ENCODE measurements around the gene TOX2.

- no peak for TF ChIP-seq POLR2A (IDR thresholded peaks at IDR 0.05; ENCODE audit: control extremely low read depth in 1 of 2, low read depth in 2 of 2, low read length in 2 of 2)
- no peak for TF ChIP-seq CEBPB (IDR thresholded peaks at IDR 0.05; ENCODE audit: low read depth, low read length)
- TF ChIP-seq USF2 (IDR thresholded peaks at IDR 0.05; ENCODE audit: low read length) = no peak
- TF ChIP-seq CTCF (IDR thresholded peaks at IDR 0.05; ENCODE audit: control extremely low read depth in 1 of 3, insufficient read depth in 1 of 3, low read depth in 1 of 3, low read length in 3 of 3) = no peak
- no peak for TF ChIP-seq JUN (IDR thresholded peaks at IDR 0.05; ENCODE audit: low read depth, low read length)
- TF ChIP-seq ATF3 (IDR thresholded peaks at IDR 0.05; ENCODE audit: insufficient read depth, low read depth, low read length) = no peak
- TF ChIP-seq BRCA1 (IDR thresholded peaks at IDR 0.05; ENCODE audit: low read depth, low read length) = no peak
- TF ChIP-seq TAF1 (IDR thresholded peaks at IDR 0.05; ENCODE audit: low read depth, low read length) = no peak
- no peak for TF ChIP-seq EZH2 (IDR thresholded peaks at IDR 0.05; ENCODE audit: low read depth, low read length, severe bottlenecking)
- no peak for TF ChIP-seq CHD2 (IDR thresholded peaks at IDR 0.05; ENCODE audit: low read length)
- no peak for TF ChIP-seq MAFK (IDR thresholded peaks at IDR 0.05; ENCODE audit: low read depth, low read length)
- TF ChIP-seq NRF1 (IDR thresholded peaks at IDR 0.05; ENCODE audit: low read depth, low read length) = no peak
- TF ChIP-seq RXRA (IDR thresholded peaks at IDR 0.05; ENCODE audit: insufficient read depth, low read depth, low read length) = no peak
These were observed 67.4 kb downstream of the TOX2 start for GRCh38 chr20:43982016-43982415.

Data from H1 (cell line).